GM10847 (cell line): ENCODE data around the gene HOXD1.

Source experiments
- POLR2A ChIP-seq: IDR thresholded peaks from 2 replicates; pipeline ENCODE4 v1.6.1; 2011; ENCODE audit not compliant: insufficient read length; ENCODE audit errors: extremely low read depth

Gene HOXD1

DNA sequence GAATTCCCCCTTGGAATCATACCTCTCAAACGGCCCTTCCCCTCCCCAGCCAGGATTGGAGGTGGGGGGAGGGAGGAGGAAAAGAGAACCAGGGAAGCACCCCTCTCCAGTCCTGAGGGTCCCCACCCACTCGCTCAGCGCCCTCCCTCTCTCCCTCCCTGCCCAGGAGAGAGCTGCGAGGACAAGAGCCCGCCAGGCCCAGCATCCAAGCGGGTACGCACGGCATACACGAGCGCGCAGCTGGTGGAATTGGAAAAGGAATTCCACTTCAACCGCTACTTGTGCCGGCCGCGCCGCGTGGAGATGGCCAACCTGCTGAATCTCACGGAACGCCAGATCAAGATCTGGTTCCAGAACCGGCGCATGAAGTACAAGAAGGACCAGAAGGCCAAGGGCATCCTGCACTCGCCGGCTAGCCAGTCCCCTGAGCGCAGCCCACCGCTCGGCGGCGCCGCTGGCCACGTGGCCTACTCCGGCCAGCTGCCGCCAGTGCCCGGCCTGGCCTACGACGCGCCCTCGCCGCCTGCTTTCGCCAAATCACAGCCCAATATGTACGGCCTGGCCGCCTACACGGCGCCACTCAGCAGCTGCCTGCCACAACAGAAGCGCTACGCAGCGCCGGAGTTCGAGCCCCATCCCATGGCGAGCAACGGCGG lies 17.0 kb upstream of the HOXD1 start:
- no peak for TF ChIP-seq POLR2A

DNA sequence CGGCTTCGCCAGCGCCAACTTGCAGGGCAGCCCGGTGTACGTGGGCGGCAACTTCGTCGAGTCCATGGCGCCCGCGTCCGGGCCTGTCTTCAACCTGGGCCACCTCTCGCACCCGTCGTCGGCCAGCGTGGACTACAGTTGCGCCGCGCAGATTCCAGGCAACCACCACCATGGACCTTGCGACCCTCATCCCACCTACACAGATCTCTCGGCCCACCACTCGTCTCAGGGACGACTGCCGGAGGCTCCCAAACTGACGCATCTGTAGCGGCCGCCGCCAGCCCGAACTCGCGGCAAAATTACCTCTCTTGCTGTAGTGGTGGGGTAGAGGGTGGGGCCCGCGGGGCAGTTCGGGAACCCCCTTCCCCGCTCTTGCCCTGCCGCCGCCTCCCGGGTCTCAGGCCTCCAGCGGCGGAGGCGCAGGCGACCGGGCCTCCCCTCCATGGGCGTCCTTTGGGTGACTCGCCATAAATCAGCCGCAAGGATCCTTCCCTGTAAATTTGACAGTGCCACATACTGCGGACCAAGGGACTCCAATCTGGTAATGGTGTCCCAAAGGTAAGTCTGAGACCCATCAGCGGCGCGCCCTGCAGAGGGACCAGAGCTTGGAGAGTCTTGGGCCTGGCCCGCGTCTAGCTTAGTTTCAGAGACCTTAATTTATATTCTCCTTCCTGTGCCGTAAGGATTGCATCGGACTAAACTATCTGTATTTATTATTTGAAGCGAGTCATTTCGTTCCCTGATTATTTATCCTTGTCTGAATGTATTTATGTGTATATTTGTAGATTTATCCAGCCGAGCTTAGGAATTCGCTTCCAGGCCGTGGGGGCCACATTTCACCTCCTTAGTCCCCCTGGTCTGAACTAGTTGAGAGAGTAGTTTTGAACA lies 16.2 kb upstream of the HOXD1 start:
- TF ChIP-seq POLR2A = no peak

DNA sequence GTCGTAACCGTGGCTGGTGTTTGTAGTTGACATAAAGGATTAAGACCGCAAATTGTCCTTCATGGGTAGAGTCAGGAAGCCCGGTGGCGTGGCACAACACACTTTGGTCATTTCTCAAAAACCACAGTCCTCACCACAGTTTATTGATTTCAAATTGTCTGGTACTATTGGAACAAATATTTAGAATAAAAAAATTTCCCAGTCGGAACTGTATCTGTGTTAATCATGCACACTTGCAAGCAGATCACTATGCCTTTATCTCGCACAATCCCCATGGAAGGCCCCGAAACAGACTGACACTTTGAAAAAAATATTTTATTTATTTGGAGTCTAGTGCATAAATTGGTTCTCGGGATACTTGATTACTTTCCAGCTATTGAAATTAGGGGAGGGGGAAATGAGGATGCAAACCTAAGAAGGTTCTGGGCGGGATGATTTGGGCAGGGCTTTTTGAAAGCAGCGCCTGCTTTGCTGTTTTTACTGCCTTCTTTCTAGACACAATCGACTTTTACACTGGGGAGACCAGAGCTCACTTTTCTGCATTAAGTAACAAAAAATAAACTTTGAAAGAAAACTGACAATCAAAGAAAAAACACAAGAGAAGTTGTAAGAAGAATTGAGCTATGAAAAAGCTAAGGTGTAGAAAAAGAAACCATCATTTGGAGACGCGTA lies 15.4 kb upstream of the HOXD1 start:
- no peak for TF ChIP-seq POLR2A

DNA sequence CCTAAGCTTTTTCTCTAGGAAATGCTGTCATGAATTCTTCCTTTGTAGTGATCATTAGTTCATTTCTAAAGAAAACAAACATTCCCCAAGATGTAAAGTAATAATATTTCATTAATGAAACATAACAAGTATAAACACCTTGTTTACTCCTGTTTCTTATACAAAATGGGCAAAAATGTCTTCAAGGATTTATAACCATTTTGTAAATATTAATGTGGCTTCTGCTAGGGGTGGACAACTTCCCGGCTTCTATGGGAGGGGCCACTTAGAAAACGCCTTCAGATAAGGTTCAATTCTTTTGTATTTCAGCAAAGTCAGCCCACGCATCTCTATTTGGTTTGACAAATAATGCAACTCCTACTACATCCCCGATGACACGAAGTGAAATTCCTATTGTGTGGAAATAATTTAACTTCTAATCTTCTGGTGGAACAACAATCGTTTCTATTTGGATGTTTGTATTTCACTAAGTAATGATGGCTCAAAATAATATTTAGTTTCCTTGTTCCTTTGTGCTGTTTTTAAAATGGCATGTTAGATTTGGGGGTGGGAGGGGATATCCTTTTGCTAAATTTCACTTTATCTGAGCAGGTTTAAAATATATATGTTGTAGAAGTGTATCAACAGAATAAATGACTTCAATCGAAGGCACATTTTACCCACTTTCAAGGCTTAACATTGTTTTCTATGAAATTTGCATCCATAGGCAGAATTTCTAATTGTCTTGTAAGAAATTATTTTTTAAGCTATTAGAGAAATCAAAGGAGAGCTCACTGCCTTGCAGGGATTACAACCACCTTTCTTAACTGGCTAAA lies 14.7 kb upstream of the HOXD1 start:
- TF ChIP-seq POLR2A = no peak

DNA sequence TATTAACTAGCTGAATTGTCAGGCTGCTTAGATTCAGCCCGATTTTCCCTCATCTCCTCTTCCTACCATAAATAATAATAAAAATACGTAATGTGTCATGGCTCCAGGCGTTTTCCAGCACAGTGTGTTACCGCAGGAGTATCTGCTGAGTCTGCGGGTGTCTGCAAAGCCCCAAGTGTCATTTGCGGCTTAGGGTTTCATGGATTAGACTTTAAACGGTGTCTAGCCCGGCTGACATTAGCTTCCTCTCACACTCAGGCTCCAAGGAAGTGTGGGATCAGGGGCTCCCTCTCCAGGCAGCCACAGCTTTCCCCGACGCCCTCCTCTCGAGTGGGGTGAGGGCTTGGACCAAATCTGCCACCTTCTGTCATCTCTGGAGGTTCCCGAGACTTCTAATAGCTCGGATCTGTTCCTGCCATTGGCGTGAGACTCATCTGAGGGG lies 14.1 kb upstream of the HOXD1 start:
- TF ChIP-seq POLR2A = no peak

DNA sequence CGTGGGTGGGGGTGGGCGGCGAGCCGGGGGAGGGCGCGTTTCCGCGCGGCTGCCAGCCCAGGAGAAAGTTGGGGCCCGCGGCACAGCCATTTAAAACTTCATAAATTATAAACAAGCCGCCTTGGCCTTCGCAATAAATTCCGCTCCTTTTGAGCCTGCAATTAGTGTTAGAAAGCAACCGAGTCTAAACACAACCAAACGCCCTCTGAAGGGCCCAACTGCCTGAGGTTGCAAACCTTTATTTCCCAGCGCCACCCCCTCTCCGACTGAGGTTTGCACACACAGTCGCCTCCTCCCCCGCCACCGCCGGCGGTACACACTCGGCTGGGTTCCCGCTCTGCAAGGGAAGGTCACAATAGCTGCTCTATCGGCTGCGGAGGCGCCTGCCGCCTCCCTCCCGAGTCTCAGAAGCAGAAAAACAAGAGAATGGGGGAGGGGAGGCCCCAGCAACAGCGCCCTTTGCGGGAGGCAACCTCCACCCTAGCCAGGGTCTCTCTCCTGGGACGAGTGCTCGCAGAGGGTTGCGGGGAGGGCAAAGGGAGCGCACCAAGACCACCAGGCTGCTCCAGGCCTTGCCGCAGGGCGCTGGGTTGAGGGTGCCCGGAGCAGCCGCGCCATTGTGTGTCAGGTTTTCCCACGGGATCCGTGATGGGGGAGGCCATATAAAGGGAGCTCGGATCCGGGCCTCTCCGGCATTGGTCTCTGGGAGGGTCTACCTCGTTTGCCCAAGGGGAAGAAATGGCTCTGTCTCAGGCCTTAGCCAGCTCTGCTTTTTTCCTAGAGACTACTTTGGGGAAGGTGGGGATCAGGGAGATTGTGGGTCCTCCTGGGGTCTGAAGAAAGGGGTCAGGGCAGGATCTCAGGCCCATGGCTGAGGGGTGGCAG lies 13.4 kb upstream of the HOXD1 start:
- TF ChIP-seq POLR2A = no peak

DNA sequence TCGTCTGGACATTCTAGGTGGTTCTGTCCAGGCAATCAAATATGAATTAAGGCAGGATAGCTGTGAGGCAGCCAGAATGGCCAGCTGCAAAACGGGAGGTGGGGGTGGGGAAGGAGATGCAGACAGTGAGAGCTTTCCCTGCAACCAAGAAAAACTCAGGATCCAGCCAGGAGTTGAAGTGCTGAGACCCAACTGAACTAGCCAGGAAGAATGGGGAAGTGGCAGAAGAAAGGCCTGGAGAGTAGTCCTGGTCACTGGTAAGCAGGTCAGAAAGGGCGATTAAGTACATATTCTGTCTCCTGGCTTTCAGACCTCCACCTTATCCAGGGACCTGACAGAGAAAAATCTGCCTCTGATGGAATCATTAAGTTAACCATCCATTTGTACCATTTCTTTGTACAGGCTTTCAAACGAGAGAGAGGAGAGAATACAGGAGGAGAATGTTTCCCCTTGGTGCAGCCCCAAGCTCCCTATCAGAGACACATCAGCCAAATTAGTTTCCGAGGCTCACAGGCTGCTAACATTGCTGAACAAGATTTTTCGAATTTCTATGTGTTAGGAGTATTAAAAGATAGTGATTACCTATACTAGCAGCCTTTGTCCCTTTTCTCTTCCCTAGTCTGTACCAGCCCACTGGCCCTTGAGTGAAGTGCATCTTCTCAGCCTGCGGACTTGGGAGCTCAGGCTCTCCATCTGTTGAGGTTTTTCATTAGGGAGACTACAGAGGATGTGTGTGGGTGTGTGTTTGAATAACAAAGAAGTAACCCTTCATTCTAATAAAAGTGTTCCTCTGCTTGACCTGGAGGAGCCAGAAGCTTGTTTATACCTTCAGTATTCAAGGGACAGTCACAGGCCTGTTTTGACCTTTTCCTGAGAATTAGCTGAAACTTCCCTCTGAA lies 12.5 kb upstream of the HOXD1 start:
- TF ChIP-seq POLR2A = no peak

DNA sequence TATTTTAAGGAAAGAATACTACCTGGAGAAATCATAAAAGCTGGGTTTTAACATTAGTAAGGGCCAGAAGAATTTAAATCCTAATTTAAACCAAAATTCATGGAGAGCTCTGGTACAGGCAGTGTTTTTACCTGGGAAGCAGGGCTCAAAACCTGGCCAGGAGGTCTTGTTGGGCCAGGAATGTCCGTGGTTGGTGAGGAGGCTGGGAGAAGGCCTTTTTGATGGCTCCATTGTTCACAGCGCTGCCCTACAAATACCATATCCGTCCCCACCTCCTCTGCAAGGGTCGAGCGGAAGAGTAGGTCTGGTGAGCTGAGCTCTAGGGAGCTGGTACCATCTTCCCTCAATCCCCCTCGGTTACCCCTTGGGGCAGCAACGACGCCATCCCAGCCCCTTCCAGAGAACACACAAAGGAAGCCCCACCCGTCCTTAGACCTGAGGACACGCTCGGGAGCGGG lies 10.9 kb upstream of the HOXD1 start:
- no peak for TF ChIP-seq POLR2A

DNA sequence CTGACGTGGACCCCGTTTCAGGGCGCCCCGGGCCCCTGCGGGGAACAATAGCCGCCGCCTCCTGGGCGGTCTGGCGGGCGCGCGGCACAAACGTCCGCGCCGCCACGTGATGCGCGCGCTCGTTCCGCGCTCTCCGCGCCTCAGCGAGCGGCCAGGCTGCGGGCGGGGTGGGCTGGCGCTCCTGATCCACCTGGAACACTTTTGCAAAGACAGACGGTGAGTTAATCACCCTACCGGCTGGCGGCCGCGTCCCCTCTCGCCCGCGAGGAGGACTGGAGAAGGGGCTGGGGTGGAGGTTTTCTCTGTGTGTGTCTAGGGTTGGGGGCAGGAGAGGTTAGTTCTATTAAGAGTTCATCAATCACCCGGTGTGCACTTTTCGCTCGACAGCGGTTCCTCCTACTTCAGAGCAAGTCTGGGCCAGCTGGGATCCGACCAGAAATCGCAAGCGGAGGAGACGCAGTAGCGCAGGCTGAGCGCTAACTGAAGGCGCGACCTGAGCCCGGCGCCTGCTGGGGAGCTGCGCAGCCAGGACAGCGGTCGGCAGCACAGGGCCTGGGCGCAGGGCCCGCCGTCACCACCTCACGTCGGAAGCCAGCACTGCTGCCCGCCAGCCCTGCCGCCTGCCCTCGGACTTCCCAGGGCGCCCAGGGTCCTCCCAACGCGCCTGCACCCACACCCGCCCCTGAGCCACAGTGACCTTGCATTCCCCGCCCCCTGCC lies 10.3 kb upstream of the HOXD1 start:
- no peak for TF ChIP-seq POLR2A

DNA sequence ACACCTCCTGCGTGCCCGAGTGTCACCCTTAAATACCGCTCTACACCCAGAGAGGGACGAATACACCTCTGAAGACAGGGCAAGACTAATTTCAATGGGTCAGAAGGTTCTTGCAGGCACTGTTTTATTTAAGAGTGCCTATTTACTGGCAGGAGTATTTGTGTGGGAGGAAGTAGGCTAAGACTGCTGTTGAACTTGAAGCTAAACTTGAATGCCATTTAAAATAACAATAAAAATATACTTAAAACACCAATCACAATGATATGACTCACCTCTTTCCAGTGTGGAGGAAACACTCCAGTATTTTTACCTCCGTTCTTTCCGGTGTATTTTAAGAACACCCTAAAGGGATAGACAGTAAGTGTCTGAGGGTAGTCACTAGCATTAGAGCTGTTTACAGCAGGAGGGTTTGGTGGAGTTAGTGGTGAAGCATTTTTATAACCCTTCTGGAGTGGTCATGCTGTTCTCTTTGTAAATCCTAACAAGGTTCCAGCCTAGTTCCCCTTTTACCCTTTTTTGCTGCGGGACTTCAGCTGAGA lies 9.6 kb upstream of the HOXD1 start:
- no peak for TF ChIP-seq POLR2A

DNA sequence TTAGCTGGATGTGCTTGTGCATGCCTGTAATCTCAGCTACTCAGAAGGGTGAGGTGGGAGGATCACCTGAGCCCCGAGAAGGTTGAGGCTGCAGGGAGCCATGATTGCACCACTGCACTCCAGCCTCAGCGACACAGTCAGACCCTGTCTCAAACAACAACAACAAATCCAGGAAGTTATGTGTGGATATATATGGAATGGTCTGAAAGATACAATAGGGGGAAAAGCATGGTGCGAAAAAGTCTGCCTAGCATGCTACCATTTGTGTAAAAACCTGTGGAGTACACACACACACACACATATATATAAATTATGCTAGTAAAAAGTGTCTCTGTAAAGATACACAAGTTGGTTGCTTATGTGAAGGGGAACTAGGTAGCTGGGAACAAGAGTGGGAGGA lies 6.9 kb upstream of the HOXD1 start:
- TF ChIP-seq POLR2A = no peak

DNA sequence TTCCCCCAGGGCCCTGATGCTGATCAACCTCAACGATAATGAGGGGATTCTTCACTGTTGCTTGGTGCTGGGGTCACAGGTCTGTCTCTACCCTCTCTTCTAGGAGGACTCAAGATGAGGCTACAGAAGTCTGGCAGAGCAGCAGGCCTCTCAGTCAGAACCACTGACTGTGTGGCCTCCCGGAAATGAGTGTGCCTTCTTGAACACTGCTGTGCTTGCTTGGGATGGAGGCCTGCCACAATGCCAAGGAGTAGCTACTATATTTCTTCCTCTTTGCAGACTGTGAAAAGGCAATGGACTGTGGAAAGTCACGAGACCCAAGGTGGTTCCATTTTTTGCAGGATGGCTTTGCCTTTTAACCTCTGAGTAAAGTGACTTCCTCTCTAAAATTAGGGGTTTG lies 5.8 kb upstream of the HOXD1 start:
- no peak for TF ChIP-seq POLR2A

DNA sequence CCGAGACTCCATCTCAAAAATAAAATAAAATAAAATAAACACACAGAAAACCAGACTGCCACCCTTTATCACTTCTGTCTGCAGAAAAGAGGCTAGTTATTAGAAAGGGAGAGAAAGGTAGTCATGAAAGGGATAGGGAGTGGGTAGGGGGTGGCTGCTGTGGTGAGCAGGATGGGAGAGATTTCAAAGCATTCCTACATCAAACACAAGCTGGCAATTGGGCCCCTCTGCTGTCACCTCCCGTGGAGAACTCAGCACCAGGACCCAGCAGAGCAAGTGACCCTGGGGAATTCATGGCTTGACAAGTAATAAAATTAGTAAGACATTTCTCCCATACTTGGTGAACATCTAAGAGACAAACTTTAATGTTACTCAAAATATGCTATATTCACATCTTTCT lies 3.7 kb upstream of the HOXD1 start:
- no peak for TF ChIP-seq POLR2A

DNA sequence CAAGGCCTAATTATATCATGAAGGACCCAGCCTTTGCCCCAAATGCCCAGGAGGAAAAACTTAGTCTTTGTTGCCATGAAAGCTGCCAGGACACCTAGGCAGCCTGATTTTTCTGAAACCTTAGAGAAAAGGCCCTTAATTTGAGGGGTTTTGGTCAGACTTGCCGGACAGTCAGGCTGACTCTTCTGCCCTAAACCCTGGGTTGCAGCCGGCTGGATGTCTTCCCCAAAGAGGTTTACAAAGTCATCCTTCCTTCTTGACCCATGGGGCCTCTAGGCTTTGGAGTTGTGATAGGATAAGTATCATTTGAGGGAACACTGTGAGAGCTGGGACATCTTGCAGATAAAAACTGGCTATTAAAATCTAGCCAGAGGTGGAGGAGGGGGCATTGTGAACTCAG lies 2.4 kb upstream of the HOXD1 start:
- no peak for TF ChIP-seq POLR2A
